ENCODE data around the gene FUT2. TPM values are rescaled to one million over a fixed set of nuclear protein-coding genes. Genes with fewer than 3 reads are reported as not detected.

FUT2 gene
- polyA plus RNA-seq, 1 donor from 2014 or later: not detected

DNA sequence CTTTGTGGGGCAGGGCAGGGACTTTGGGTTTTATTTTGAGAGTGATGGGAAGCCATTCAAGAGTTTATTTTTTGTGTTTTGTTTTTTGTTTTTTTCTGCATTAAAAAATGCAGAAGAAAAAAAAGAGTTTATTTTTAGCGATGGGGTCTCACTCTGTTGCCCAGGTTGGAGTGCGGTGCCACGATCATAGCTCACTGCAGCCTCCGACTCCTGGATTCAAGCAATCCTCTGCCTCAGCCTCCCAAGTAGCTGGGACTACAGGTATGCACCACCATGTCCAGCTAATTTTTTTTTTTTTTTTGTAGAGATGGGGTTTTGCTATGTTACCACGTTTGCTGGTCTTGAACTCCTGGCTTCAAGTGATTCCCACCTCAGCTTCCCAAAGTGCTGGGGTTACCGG lies 37.3 kb upstream of the FUT2 start:
- H3K9me2 ChIP-seq (ENCODE audit: insufficient read depth, low read length): no peaks in the 10 kb centered on the region
- no peak overlapping the region for H3K9ac ChIP-seq (ENCODE audit: low read length)
- no peaks in the 10 kb centered on the region for H3K27me3 ChIP-seq (ENCODE audit: insufficient read depth, low read depth, low read length)
- no peak overlapping the region for H3K27ac ChIP-seq (ENCODE audit: low read length)
- no peak overlapping the region for H3K4me3 ChIP-seq (ENCODE audit: low read length)
- no peak overlapping the region for H2AFZ ChIP-seq (ENCODE audit: low read depth, low read length)
- no peaks in the 10 kb centered on the region for H3F3A ChIP-seq (ENCODE audit: insufficient read depth, low read length, poor library complexity, severe bottlenecking)
- no peak overlapping the region for H3K4me2 ChIP-seq (ENCODE audit: low read length)
- H3K79me2 ChIP-seq (replicated peaks; ENCODE audit: insufficient read depth, low read length): no peaks in the 10 kb centered on the region
- no peaks in the 10 kb centered on the region for H4K20me1 ChIP-seq (ENCODE audit: insufficient read depth)
- TF ChIP-seq EP300 (conservative IDR thresholded peaks at IDR 0.05; ENCODE audit: poor library complexity, severe bottlenecking) (no peak), EZH2 (IDR thresholded peaks at IDR 0.05; ENCODE audit: borderline replicate concordance, insufficient read depth, low read length, poor library complexity, severe bottlenecking) (no peak), RAD21 (conservative IDR thresholded peaks at IDR 0.05) (no peak), POLR2AphosphoS5 (IDR thresholded peaks at IDR 0.05) (no peak), MXI1 (conservative IDR thresholded peaks at IDR 0.05; ENCODE audit: poor library complexity, severe bottlenecking) (no peak), SMC3 (conservative IDR thresholded peaks at IDR 0.05; ENCODE audit: poor library complexity) (no peak), TAF1 (IDR thresholded peaks at IDR 0.05; ENCODE audit: low read depth) (no peak)
- TF ChIP-seq, protein P1, sequence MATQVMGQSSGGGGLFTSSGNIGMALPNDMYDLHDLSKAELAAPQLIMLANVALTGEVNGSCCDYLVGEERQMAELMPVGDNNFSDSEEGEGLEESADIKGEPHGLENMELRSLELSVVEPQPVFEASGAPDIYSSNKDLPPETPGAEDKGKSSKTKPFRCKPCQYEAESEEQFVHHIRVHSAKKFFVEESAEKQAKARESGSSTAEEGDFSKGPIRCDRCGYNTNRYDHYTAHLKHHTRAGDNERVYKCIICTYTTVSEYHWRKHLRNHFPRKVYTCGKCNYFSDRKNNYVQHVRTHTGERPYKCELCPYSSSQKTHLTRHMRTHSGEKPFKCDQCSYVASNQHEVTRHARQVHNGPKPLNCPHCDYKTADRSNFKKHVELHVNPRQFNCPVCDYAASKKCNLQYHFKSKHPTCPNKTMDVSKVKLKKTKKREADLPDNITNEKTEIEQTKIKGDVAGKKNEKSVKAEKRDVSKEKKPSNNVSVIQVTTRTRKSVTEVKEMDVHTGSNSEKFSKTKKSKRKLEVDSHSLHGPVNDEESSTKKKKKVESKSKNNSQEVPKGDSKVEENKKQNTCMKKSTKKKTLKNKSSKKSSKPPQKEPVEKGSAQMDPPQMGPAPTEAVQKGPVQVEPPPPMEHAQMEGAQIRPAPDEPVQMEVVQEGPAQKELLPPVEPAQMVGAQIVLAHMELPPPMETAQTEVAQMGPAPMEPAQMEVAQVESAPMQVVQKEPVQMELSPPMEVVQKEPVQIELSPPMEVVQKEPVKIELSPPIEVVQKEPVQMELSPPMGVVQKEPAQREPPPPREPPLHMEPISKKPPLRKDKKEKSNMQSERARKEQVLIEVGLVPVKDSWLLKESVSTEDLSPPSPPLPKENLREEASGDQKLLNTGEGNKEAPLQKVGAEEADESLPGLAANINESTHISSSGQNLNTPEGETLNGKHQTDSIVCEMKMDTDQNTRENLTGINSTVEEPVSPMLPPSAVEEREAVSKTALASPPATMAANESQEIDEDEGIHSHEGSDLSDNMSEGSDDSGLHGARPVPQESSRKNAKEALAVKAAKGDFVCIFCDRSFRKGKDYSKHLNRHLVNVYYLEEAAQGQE (IDR thresholded peaks at IDR 0.05; ENCODE audit: borderline replicate concordance): no peak
- TF ChIP-seq, protein P2, sequence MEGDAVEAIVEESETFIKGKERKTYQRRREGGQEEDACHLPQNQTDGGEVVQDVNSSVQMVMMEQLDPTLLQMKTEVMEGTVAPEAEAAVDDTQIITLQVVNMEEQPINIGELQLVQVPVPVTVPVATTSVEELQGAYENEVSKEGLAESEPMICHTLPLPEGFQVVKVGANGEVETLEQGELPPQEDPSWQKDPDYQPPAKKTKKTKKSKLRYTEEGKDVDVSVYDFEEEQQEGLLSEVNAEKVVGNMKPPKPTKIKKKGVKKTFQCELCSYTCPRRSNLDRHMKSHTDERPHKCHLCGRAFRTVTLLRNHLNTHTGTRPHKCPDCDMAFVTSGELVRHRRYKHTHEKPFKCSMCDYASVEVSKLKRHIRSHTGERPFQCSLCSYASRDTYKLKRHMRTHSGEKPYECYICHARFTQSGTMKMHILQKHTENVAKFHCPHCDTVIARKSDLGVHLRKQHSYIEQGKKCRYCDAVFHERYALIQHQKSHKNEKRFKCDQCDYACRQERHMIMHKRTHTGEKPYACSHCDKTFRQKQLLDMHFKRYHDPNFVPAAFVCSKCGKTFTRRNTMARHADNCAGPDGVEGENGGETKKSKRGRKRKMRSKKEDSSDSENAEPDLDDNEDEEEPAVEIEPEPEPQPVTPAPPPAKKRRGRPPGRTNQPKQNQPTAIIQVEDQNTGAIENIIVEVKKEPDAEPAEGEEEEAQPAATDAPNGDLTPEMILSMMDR (IDR thresholded peaks at IDR 0.05; ENCODE audit: poor library complexity, severe bottlenecking): no peak
- H3K9me3 ChIP-seq (ENCODE audit: low read length): no peaks in the 10 kb centered on the region
- no peaks in the 10 kb centered on the region for H3K36me3 ChIP-seq (ENCODE audit: insufficient read depth, low read length)

DNA sequence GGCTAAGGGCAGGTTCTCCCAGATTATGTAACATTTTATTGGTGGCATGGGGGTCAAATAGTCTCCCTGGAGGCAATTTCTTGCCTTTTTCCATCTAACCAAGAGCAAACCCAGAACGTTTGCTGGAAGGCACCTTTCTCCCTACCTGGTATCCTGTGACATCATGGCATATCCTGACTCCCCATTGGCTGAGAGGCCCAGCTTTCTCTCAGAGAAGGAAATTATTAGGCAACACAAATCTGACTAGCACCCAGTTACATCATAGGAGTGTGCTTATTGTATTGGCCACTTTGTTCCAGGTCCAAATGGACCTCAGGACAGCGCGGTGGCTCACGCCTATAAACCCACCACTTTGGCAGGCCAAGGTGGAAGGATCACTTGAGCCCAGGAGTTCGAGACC lies 36.0 kb upstream of the FUT2 start:
- Histone ChIP-seq H3F3A (ENCODE audit: insufficient read depth, low read length, poor library complexity, severe bottlenecking) (no peaks in the 10 kb centered on the region), H4K20me1 (ENCODE audit: insufficient read depth) (no peaks in the 10 kb centered on the region), H3K9ac (ENCODE audit: low read length) (no peak overlapping the region), H3K27me3 (ENCODE audit: insufficient read depth, low read depth, low read length) (no peaks in the 10 kb centered on the region), H3K4me3 (ENCODE audit: low read length) (no peak overlapping the region), H3K4me2 (ENCODE audit: low read length) (no peak overlapping the region), H2AFZ (ENCODE audit: low read depth, low read length) (no peak overlapping the region), H3K9me3 (ENCODE audit: low read length) (no peaks in the 10 kb centered on the region), H3K36me3 (ENCODE audit: insufficient read depth, low read length) (no peaks in the 10 kb centered on the region), H3K79me2 (replicated peaks; ENCODE audit: insufficient read depth, low read length) (no peaks in the 10 kb centered on the region), H3K27ac (ENCODE audit: low read length) (no peak overlapping the region), H3K9me2 (ENCODE audit: insufficient read depth, low read length) (no peaks in the 10 kb centered on the region)
- no peak for TF ChIP-seq RAD21 (conservative IDR thresholded peaks at IDR 0.05)
- TF ChIP-seq, protein P1 (IDR thresholded peaks at IDR 0.05; ENCODE audit: borderline replicate concordance): no peak
- no peak for TF ChIP-seq TAF1 (IDR thresholded peaks at IDR 0.05; ENCODE audit: low read depth)
- no peak for TF ChIP-seq POLR2AphosphoS5 (IDR thresholded peaks at IDR 0.05)
- TF ChIP-seq, protein P2 (IDR thresholded peaks at IDR 0.05; ENCODE audit: poor library complexity, severe bottlenecking): no peak
- TF ChIP-seq EZH2 (IDR thresholded peaks at IDR 0.05; ENCODE audit: borderline replicate concordance, insufficient read depth, low read length, poor library complexity, severe bottlenecking): no peak
- TF ChIP-seq MXI1 (conservative IDR thresholded peaks at IDR 0.05; ENCODE audit: poor library complexity, severe bottlenecking): no peak
- no peak for TF ChIP-seq SMC3 (conservative IDR thresholded peaks at IDR 0.05; ENCODE audit: poor library complexity)
- no peak for TF ChIP-seq EP300 (conservative IDR thresholded peaks at IDR 0.05; ENCODE audit: poor library complexity, severe bottlenecking)

All from neural cell (in vitro differentiated cells).